ENCODE results near the gene NEDD9. TPM values are rescaled to one million over a fixed set of nuclear protein-coding genes. Genes with fewer than 3 reads are reported as not detected.

NEDD9 gene
- total RNA-seq, 1 experiment from 2014 or later, result 0.28 TPM

DNA sequence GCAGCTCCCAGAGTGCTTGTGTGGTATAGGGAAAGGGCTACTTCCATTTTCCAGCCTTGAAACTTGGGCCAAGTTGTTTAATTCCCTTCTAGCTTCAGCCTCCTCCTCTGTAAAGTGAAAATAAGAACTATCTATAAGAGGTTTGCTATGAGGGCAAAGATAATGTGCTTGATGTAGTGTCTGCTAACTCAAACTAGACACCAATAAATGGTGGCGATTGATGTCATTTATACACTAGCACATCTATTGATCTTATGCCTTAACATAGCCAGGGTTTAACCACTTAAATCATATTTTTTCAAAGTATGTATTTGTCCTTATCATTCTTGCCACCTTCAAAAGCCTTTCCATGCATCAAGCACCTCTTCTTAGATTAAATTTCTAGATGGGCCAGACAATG is 55.2 kb downstream of the NEDD9 start:
- in situ Hi-C loops (cut with HindIII; ENCODE audit: low pct_unique_long_range_greater_than_20kb, low sequenced_read_pairs), result no loop called here
- Histone ChIP-seq H3K4me1 (ENCODE audit: control insufficient read depth, insufficient read depth, low read length) (no peaks in the 10 kb centered on the region), H3K27ac (ENCODE audit: low read length) (no peak overlapping the region), H3K9me3 (ENCODE audit: control insufficient read depth, insufficient read depth, low read depth, low read length) (peaks cover 4% of the 10 kb centered on the region; the same call in 1 of the 2 replicates), H3K36me3 (ENCODE audit: control insufficient read depth, insufficient read depth, low read length) (no peaks in the 10 kb centered on the region), H3K4me3 (ENCODE audit: low read depth in 2 of 2, low read length in 2 of 2) (no peak overlapping the region), H3K27me3 (ENCODE audit: control insufficient read depth, insufficient read depth, low read length) (no peaks in the 10 kb centered on the region)
- intact Hi-C loops (cut with micrococcal nuclease; ENCODE audit: unreplicated experiment), result no loop called here
- no TSS peak for BruUV-seq (replicated peaks)
- ATAC-seq, result no peak
- ChIA-PET POLR2A (no interaction called here), CTCF (no interaction called here)
- TF ChIP-seq, protein P1, sequence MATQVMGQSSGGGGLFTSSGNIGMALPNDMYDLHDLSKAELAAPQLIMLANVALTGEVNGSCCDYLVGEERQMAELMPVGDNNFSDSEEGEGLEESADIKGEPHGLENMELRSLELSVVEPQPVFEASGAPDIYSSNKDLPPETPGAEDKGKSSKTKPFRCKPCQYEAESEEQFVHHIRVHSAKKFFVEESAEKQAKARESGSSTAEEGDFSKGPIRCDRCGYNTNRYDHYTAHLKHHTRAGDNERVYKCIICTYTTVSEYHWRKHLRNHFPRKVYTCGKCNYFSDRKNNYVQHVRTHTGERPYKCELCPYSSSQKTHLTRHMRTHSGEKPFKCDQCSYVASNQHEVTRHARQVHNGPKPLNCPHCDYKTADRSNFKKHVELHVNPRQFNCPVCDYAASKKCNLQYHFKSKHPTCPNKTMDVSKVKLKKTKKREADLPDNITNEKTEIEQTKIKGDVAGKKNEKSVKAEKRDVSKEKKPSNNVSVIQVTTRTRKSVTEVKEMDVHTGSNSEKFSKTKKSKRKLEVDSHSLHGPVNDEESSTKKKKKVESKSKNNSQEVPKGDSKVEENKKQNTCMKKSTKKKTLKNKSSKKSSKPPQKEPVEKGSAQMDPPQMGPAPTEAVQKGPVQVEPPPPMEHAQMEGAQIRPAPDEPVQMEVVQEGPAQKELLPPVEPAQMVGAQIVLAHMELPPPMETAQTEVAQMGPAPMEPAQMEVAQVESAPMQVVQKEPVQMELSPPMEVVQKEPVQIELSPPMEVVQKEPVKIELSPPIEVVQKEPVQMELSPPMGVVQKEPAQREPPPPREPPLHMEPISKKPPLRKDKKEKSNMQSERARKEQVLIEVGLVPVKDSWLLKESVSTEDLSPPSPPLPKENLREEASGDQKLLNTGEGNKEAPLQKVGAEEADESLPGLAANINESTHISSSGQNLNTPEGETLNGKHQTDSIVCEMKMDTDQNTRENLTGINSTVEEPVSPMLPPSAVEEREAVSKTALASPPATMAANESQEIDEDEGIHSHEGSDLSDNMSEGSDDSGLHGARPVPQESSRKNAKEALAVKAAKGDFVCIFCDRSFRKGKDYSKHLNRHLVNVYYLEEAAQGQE (IDR thresholded peaks at IDR 0.05; ENCODE audit: insufficient read depth in 1 of 2, low read depth in 2 of 2, low read length in 1 of 2), result no peak
- no peak for TF ChIP-seq TCF7L2 (IDR thresholded peaks at IDR 0.05; ENCODE audit: low read depth, low read length)
- TF ChIP-seq, protein P2, sequence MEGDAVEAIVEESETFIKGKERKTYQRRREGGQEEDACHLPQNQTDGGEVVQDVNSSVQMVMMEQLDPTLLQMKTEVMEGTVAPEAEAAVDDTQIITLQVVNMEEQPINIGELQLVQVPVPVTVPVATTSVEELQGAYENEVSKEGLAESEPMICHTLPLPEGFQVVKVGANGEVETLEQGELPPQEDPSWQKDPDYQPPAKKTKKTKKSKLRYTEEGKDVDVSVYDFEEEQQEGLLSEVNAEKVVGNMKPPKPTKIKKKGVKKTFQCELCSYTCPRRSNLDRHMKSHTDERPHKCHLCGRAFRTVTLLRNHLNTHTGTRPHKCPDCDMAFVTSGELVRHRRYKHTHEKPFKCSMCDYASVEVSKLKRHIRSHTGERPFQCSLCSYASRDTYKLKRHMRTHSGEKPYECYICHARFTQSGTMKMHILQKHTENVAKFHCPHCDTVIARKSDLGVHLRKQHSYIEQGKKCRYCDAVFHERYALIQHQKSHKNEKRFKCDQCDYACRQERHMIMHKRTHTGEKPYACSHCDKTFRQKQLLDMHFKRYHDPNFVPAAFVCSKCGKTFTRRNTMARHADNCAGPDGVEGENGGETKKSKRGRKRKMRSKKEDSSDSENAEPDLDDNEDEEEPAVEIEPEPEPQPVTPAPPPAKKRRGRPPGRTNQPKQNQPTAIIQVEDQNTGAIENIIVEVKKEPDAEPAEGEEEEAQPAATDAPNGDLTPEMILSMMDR (IDR thresholded peaks at IDR 0.05), result no peak
- no peak for TF ChIP-seq SIN3A (IDR thresholded peaks at IDR 0.05; ENCODE audit: borderline replicate concordance, insufficient read depth, low read depth, low read length)
- TF ChIP-seq POLR2AphosphoS5 (IDR thresholded peaks at IDR 0.05; ENCODE audit: low read depth, low read length), result no peak
- no peak for DNase-seq (ENCODE audit: low read depth, low spot score)

DNA sequence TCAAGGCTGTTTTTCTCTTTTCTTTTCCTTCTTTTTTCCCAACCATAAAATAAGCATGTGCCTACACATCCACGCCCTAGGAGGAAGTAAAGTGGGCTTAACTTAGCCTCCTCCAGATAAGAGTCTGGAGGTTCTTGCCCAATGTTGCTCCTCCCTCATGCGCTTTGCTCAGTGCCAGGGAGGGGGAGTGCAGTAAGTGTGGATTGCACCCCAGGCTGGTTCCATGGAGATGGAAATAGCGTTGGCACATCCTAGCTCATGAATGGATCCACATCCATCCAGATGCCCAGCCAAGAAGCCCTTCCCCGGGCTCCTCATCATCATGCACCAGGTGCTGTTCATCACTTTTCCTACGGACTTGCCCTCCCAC is 58.2 kb downstream of the NEDD9 start:
- Histone ChIP-seq H3K4me3 (ENCODE audit: low read depth in 2 of 2, low read length in 2 of 2) (no peak overlapping the region), H3K9me3 (ENCODE audit: control insufficient read depth, insufficient read depth, low read depth, low read length) (no peaks in the 10 kb centered on the region), H3K36me3 (ENCODE audit: control insufficient read depth, insufficient read depth, low read length) (no peaks in the 10 kb centered on the region), H3K4me1 (ENCODE audit: control insufficient read depth, insufficient read depth, low read length) (no peaks in the 10 kb centered on the region), H3K27me3 (ENCODE audit: control insufficient read depth, insufficient read depth, low read length) (no peaks in the 10 kb centered on the region), H3K27ac (ENCODE audit: low read length) (no peak overlapping the region)
- ChIA-PET CTCF (no interaction called here), POLR2A (no interaction called here)
- TF ChIP-seq TCF7L2 (IDR thresholded peaks at IDR 0.05; ENCODE audit: low read depth, low read length) (no peak), SIN3A (IDR thresholded peaks at IDR 0.05; ENCODE audit: borderline replicate concordance, insufficient read depth, low read depth, low read length) (no peak), POLR2AphosphoS5 (IDR thresholded peaks at IDR 0.05; ENCODE audit: low read depth, low read length) (no peak)
- TF ChIP-seq, protein P2 (IDR thresholded peaks at IDR 0.05), result no peak
- TF ChIP-seq, protein P1 (IDR thresholded peaks at IDR 0.05; ENCODE audit: insufficient read depth in 1 of 2, low read depth in 2 of 2, low read length in 1 of 2), result no peak
- intact Hi-C loops (cut with micrococcal nuclease; ENCODE audit: unreplicated experiment), result no loop called here
- BruUV-seq (replicated peaks), result no TSS peak
- ATAC-seq (no peak), DNase-seq (ENCODE audit: low read depth, low spot score) (no peak)
- in situ Hi-C loops (cut with HindIII; ENCODE audit: low pct_unique_long_range_greater_than_20kb, low sequenced_read_pairs), result no loop called here
